ENCODE data around the gene DGLUCY.

DNA sequence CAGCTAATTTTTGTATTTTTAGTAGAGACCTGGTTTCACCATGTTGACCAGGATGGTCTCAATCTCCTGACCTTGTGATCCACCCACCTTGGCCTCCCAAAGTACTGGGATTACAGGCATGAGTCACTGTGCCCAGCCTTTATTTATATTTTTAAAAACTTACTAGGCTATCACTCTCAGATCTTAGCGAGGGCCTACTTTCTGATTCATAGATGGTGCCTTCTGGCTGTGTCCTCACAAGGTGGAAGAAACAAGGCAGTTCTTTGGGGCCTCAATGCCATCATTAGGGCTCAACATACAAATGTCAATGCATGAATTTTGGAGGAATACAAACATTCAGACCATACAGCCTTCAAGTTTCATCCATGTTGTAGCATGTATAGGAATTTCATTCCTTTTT, 2.4 kb upstream of the DGLUCY start:
- TF ChIP-seq POLR2A (IDR thresholded peaks at IDR 0.05), result no peak
- no peak for TF ChIP-seq CTCF (IDR thresholded peaks at IDR 0.05)
- no peak for TF ChIP-seq EP300 (IDR thresholded peaks at IDR 0.05)

Data from ovary (tissue), 3 donors.